ENCODE results near the gene UTP14C.
"Not testable (repeated sequence)": the region's sequence is repeated elsewhere in the genome, so short reads cannot be mapped to it uniquely, and the experiment has no call there.

Gene UTP14C

DNA sequence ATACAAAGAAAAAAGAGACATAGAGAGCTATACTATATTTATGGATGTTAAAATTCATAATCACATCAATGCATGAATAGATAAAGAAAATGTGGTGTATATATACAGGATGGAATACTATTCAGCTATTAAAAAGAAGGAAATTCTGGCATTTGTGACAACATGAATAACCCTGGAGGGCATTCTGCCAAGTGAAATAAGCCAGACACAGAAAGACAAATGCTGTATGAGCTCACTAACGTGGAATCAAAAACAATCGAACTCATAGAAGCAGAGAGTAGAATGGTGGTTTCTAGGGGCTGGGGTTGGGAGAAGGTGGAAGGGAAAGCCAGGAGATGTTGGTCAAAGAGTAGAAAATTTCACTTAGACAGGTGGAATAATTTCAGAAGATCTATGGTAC, 24.0 kb downstream of the UTP14C start:
- DNase-seq: no peak

GRCh38 chr13:52051400-52051799, 26.9 kb downstream of the UTP14C start:
- DNase-seq: no peak

DNA sequence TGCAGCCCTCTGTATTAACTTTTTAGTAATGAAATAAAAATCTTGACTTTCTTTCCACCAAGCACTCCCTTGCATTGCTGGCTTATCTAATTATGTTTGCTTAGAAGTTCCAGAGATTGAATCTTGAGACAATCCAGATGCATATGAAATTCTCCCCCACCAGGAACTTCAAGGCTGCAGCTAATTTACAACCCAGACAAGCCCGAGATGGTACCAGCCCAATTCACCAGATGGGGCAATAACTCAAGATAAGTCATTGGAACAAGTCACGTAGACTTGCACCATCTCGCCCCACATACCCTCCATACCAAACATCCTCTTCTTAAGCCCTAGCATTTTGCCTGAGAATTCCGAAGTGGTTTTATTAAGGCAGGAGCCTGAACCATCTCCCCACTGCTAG, 29.0 kb downstream of the UTP14C start:
- no peak for DNase-seq

DNA sequence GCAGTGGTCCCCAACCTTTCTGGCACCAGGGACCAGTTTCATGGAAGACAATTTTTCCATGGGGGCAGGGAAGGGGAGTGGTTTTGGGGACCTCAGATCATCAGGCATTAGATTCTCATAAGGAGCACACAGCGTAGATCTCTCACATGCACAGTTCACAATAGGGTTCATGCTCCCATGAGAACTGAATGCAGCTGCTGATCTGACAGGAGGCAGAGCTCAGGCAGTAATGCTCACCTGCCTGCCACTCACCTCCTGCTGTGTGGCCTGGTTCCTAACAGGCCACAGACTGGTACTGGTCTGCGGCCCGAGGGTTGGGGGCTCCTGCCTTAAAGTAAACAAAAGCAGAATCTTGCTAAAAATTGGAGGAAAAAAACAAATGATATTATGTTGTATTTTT, 36.6 kb downstream of the UTP14C start:
- not testable (repeated sequence) for DNase-seq

GRCh38 chr13:52061587-52061986, 37.1 kb downstream of the UTP14C start:
- no peak for DNase-seq

- DNase-seq: no peak
Observed at GRCh38 chr13:52067237-52067636, 42.7 kb downstream of the UTP14C start.

DNA sequence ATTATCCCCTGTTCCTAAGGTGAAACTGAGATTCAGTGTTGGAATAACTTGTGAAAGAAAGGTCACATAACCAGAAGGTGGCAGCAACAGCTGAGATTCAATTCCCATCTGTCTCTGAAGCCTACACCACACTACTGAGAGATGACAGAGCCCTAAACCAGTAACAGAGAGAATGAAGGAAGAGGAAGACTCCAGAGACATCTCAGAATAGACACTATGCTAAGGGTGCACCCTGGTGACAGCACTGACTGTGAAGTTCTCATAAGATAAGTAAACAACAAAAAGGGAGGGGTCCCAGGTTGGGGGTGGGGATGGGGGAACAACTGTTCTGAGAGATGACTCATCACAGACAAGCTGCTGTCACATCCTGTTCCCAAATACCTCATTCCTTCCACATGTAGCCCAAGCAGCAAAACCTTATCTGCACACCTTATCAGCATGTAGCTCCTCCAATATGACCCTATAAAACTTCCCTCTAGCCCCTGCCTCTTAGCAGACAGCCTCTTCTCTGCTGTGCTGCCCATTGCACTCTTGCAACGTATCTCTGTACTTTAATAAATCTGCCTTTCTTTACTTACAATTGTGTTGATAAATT, 46.5 kb downstream of the UTP14C start:
- no peak for DNase-seq

Data from activated gamma-delta T cell treated with Interleukin-2 at 50 U/mL for 16 hours (primary cell).